GM18909 (cell line): ENCODE data around the gene B3GALNT1.

Experiments used
- ATAC-seq: cut with Tn5 transposase; IDR thresholded peaks from one replicate; pipeline ENCODE4 v1.9.1; 2021; ENCODE audit warnings: mild to moderate bottlenecking; ENCODE audit not compliant: unreplicated experiment, poor library complexity

Gene B3GALNT1

GRCh38 chr3:161034913-161035550 lies 70.1 kb downstream of the B3GALNT1 start:
- peak; percentile 92 for ATAC-seq
